Dedifferentiated amniotic fluid mesenchymal stem cell (primary cell): Measurements from ENCODE around the gene TPM2.
A peak's percentile ranks its signal among the peaks of the same experiment; 100 is the strongest.

Source experiments
- DNase-seq: peaks from one replicate; pipeline ENCODE4 v3.0.0-alpha.2; 2016; ENCODE audit errors: extremely low spot score

The TPM2 gene

DNA sequence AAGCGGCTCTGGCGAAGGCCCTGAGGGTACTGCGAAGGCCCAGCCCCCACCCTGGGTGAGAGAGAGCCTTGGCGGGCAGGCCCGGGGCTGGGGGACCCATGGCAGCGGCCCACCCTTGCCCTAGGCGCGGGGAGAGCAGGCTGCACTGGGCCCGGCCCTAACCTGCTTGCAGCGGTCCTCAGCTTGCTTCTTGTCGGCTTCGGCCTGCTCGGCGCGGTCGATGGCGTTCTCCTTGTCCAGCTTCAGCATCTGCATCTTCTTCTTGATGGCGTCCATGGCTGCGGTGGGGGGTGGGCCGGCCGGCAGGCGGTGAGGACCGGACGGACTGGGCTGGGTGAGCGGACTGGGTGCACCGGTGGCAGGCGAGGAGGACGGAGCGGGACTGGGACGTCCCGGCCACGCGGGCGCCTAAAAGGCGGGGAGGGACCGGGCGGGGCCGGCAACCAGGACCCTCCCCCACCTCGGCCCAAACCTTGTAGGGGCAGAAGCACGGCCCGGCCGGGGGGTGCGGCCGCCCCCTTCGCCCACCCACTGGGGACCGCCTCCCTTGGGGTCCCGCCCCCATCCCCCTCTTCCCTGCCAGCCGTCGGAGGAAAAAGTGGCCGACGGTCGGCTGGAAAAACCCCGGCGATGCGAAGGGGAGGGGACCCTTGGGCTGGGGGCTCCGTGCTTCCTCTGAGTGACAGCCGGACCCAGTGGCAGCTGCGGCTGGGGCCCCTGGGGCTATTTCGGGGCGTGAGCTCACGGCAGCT, at the start of gene TPM2:
Gene TPM2, minus strand, starts transcription at position 384 of the 752 bp plus-strand sequence. Its CDS starts 108 bp downstream, at position 276.
- peak; percentile 61 for DNase-seq

DNA sequence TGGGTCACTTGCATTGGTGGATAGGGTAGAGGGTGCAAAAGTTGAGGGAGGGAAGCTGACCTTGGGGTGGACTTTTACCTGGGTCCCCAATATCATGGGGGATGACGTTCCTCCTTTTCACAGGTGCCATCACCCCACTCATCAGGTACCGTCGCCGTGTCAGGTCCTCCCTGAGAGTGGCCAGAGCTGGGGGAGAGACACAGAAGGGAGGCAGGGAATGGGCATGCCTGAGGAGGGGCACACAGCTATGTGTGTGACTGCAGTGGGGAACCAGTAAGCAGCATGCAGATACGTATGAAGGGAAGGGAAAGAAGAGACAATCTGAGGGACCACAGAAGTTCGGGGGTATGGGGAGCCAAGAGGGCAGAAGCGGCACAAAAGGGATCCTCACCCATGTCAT, 49.2 kb upstream of the TPM2 start:
- no peak for DNase-seq

DNA sequence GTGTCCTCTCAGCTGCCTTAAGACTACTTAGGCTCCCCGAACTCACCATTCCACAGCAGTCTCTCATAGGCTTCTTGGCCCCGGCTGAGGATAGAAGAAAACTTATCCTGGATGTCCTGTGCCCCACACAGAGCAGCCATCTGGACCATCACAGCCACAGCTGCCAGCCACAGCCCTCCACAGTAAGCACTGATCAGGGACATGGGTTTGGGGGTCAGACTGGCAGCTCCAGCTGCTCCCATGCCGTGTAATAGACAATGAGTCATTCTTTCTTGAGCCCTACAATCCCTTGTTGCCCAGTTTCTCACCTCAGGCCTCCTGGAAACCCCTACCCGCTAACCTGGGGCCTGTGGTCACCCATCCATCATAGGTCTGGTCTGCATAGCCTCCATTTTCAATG, 48.5 kb upstream of the TPM2 start:
- no peak for DNase-seq

DNA sequence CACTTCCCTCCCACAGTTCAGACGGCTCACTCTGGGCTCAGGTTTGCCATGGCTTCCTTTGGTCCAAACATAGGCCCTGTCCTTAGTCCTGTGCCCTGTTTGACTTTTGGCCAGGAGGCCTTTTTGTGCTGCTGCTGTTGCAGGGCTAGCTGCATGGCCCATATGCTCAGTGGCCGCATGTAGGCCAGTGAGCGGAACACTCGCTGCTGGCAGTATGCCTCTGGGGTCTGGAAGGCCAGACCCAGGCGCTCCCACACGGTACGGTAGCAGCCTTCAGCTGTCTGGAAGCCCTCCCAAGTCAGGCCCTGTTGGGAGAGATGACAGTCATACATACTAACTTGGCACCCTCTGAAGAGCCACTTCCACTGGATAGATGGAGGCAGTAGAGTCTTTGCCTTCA, 47.4 kb upstream of the TPM2 start:
- no peak for DNase-seq

DNA sequence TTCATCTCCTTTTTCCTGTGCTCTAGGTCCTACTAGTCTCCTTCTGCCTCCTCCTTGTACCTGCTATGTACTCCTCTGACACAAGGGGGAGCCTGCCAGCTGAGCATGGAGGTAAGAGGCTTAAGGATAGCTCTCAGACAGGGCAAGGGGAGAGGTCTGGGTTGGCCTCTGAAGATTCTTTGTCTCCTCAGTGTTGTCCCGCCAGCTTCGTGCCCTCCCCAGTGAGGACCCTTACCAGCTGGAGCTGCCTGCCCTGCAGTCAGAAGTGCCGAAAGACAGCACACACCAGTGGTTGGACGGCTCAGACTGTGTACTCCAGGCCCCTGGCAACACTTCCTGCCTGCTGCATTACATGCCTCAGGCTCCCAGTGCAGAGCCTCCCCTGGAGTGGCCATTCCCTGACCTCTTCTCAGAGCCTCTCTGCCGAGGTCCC, 46.5 kb upstream of the TPM2 start:
- peak; percentile 62 for DNase-seq

DNA sequence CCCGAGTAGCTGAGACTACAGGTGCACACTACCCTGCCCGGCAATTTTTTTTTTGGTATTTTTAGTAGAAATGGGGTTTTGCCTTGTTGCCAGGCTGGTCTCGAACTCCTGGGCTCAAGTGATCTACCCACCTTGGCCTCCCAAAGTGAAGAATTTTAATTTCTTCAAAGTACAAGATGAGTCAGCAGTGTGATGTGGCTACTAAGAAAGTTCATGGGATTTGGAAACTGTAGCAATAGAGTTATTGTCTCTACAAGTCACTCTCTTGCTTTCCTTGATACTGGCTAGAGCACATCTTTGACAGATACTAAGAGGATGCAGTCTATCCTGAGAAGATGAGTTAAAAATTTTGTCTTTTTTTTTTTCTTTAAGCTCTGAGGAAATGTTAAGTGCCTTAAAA, 44.4 kb upstream of the TPM2 start:
- no peak for DNase-seq

DNA sequence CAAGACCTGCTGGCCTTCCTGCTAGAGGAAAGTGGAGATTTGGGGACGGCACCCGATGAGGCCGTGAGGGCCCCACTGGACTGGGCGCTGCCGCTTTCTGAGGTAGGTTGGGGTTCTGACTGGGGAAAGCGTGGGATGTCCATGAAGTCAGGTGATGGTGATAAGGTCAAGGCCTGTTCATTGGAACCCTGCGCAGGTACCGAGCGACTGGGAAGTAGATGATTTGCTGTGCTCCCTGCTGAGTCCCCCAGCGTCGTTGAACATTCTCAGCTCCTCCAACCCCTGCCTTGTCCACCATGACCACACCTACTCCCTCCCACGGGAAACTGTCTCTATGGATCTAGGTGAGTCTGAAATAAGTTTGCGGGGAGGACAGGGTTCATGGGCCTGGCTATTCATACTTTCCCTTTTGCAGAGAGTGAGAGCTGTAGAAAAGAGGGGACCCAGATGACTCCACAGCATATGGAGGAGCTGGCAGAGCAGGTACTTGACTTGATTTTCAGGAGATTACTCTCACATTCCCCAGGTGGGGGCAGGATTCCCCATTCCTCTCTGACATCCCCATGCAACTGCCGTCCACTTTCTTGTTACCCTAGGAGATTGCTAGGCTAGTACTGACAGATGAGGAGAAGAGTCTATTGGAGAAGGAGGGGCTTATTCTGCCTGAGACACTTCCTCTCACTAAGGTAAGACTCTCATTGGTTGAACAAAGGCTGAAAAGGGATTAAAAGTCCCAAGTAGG, 43.2 kb upstream of the TPM2 start:
- no peak for DNase-seq

DNA sequence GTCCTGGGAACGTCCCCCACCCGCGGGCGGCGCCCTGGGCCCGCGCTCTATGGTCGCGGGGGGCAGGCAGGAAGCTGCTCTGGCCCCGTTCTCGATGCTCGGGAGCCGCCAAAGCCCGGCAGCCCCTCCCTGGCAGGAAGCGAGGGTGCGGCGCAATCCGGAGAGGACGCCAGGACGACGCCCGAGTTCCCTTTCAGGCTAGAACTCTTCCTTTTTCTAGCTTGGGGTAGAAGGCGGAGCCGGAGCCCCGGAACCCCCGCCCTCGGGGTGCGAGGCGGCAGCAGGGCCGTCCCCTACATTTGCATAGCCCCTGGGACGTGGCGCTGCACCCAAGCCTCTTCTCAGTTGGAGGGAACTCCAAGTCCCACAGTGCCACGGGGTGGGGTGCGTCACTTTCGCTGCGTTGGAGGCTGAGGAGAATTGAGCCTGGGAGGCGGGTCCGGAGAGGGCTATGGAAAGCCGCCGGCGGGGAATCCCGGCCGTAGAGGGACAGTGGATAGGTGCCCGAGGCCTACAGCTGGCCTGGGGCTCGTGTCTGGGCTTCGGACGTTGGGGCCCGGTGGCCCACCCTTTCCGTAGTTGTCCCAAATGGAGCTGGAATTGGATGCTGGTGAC, 42.6 kb upstream of the TPM2 start, which contains the start of the genes CREB3 and TLN1:
Gene CREB3, plus strand, starts transcription at position 482 of the 615 bp plus-strand sequence. Its CDS starts 107 bp downstream, at position 589.
Gene TLN1, minus strand, starts transcription at position 11 of the 615 bp plus-strand sequence. CDS start 6,501 bp downstream, outside the sequence.
- peak; percentile 99 for DNase-seq

DNA sequence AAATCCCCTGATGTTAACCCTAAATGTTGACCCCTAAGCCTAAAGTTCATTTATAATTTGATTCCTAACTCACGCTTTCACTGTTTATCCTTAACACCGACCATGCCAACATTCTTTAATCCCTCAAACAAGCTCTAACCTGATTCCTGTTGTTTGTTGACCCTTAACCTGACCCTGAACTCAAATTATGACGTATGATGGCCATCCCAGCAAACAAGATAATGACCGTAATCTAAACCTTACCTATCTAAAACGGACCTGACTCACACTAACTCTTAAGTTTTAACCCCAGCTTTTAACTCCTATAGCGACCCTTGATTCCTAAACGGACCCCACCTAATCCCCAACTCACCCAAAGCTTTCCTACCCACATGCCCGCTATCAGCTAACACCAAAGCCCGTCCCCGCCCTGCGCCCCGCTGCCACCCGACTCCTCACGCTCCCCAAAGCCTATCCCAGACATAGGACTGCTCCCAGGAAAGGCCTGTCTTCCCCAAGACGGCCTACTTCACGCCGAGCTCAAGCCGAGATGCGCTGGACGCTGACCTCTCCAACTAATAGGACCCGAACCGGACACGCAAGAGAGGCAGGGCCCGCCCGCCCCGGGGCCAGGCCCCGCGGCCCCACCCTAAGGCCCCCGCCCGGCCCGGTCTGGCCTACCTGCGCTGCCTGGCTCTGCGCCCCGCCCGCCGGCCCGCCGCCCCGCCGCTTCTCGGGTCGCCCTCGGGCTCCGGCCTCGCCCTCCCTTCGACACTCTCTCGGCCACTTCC, 41.9 kb upstream of the TPM2 start:
- DNase-seq, result no peak

DNA sequence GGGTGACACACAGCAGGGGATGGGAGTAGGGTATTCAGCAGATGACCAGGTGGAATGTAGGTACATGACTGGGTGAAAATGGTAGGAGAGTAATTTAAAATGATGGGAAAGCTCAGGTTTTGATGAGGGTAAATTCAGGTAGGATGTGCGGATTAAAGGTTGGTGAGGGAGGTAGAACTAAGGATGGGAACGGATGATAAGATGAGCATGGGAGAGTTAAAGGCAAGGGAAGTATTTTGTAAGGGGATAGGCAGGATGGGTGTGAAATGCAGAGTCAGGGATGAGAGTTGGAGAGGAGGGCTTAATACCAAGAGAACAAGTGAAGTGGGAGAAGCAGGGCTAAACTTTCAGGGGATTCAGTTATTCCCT, 40.7 kb upstream of the TPM2 start:
- no peak for DNase-seq

DNA sequence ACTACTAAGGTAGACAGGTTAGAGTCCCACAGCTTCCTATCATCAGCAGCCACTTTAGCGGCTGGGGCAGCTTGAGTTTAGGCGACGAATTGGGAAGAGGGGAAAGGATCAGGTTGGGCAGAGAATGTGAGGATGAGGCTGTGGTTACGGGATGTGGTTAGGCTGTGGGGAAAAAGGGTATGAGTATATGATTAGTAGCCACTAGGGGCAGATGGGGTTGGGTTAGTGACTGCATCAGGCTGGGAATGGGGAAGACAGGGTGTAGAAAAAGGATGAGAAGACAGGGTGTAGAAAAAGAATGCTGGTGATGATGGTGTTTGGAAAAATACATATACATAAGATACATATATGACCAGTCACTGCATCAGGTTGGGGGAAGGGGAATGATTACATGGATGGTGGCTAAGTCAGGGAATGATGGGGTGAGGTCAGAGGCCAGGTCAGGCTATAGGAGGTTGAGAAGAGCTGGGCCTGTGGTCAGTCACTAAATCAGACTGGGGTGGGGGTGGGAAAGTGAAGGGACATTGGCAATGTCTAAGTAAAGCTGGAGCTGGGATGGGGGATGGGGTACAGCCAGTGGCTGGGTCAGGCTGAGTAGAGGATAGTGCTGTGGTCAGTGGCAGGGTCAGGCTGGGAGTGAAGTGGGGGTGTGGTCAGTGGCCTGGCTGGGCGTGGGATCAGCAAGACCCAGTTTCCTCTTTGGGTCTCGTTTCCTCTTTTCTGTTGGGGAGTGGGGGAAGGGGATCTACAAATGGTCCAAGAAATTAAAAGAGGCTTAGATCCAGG, 40.2 kb upstream of the TPM2 start:
- peak; percentile 83 for DNase-seq

DNA sequence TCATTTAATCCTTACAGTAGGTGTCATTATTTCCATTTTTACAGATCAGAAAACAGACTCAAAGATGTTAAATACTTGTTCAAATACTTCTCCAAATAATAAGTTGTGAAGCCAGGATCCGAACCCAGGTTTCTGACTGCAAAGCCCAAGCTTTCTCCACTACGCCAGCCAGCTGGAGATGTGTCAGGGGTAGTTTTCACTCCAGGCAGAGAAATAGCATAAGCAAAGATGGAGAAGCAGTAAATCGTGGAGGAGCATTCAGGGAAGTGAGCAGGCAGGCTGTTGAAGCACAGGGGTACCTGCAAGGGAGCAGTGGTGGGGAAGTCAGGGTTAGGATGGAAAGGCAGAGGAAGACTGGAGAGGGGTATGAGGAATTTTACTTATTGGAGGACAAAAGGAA, 39.4 kb upstream of the TPM2 start:
- DNase-seq, result no peak

DNA sequence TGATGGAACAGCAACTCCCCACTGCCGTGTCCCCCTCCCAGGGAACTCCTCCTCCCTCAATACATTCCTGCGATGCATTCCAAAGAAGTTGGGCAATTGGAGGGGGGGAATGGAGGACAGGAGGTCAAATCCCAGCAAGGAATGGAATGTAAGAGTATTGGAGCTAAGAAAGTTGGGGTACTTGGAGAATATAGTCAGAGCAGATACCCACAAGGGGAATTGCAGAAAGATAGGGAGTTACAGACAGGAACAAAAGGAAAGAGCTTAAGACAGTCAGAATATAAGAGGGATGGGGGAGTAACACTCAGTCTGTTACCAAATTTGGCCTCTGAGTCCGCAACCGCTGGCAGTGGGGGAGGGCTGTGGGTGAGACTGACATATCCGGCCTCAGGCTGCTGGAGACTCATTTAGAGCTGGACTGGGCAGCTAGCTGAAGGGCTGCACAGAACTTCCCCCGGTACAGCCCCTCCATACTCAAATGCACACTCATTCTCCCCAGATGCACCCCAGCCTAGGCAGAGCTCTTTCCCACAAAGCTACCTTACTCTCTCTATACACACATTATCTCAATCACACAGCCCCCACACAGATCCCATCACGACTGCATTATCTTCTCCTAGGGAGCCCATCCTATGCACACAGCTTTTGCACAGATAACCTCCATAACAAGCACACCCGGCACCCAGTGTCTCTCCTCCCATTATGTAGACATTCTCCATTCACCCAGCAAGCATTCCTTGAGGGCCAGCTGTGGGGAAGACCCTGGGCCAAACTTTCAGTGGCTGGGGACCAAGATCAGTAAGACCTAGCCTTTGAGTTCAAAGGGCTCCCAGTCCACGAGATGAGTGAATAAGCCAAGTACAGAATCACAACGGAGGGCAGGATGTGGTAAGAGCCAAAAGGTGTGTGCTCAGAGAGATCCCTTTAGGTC, 38.6 kb upstream of the TPM2 start:
- DNase-seq, result peak; percentile 85

DNA sequence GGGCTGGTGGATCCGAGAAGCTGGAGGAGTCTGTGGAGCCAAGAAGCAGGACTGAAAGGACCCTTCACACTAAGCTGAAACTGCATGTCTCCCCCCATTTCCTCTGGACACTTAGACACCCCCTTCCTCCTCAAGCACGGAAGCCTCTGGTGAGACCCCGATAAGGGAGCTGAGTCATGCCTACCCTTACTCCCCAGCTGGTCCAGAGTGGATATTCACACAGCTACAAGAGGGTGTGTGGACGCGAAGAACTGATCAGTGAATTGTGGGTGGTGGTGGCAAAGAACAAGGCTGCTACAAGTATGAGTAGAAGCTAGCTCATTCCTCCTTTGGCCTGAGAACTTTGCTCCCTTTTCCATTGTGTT, 37.9 kb upstream of the TPM2 start:
- DNase-seq, result no peak

DNA sequence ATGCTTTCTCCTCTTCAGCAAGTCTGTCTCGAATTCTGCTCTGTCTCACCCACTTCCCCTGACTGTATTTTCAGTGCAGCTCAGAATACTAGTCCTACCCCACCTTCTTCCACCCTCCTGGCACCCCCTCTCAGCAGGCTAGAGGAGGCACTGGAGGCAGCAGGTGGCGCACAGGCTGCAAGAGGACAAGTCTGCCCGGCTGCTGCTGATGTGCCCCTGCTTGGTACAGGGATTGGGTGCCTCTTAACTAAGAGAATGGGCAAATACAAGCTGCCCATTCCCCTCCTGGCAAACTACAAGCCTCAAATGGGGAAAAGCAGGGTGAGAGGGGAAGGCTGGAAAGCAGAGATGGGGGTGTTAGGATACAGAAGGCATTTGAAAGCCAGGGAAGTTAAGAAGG, 37.2 kb upstream of the TPM2 start:
- DNase-seq, result peak; percentile 33

DNA sequence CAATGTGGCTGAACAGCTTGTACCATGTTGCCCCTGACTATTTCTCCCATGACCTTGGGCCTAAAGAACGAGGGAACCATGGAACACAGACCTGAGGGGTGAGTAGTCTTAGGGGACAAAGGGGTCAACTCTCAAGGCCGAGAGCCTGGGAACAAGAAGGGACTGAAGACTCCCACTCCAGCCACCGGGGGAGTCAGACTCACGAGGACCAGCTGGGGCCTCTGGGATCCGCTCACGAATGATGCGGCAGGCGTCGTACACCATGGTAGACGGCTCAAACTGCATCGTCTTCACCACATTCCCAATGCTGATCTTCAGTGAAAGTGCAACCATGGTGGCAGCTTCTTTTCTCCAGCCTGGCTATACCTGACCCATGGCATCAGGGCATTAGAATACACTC, 35.6 kb upstream of the TPM2 start:
- DNase-seq, result no peak

DNA sequence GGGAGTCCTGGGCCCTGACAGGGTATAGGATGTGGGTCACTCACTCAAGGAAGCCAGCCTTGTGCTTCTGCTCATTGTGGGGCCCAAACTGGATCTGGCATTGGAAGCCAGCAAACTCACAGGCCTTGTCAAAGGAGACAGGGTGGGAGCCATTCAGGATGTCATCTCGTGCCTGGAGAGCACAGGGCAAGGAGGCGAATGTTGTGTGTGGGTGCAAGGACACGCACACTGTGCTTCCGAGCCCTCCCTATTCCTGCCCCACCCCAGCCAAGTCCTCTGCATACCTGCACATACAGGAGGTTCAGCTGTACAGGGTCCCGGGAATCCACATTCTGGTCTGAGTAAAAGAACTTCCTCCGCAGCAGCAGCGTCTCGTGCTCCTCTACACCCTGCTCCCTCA, 34.2 kb upstream of the TPM2 start:
- no peak for DNase-seq

DNA sequence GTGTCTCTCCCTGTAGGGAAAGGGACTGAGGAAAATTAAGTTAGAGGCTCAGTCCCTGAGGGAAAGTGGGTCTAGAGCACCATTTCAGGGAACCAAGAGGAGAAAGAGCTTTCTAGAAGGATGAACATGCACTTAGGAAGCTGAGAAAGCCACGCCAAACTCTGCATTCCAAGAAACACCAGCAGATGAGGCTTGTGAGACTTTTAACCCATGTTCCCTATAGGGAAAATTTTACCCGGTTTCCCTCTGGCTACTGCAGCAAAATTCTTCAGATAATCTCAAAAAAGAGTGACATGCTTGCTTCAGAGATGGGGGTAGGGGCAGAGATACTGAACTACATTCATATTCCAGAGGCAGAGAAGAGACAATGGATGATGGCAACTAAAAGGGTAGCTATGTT, 33.7 kb upstream of the TPM2 start:
- no peak for DNase-seq

DNA sequence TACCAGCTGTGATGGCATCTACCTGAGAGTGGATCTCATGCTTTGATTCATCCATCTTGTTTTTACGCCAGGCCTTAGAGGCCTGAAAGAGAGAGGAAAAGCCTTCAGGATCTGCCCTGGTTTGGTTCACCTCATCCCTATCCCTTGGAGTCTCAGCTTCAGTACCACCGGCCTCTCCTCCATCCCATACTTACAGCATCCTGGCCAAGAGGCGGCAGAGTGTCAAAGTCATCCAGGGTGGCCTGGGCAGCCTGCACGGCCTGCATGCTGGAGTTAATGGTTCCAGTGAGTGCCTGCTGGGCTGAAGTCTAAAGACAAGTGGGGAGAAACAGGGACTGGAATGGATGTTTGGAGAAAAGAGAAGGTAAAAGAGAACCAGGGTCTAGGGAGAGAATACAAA, 29.8 kb upstream of the TPM2 start:
- DNase-seq, result no peak
